ENCODE results near the gene ARHGAP19.

The ARHGAP19 gene

DNA sequence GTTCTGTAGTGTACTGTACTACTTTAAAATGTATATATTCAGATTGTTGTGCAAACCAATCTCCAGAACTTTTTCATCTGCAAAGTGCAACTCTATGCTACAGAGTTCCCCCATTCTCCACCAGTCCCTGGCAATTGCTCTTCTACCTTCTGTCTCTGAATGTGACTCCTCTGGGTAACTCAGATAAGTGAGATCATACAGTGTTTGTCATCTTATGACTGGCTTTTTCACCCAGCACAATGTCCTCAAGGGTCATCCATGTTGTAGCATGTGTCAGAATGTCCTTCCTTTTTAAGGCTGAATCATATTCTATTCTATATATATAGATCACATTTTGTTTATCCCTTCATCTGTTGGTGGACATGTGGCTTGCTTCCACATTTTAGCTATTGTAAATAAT, 117.5 kb downstream of the ARHGAP19 start:
- no peak for TF ChIP-seq FOXP2 (optimal IDR thresholded peaks at IDR 0.05; ENCODE audit: control extremely low read depth, extremely low read length, insufficient read depth)
- Histone ChIP-seq H3K27ac (no peak overlapping the region), H3K36me3 (ENCODE audit: insufficient read depth, low read length) (no peaks in the 10 kb centered on the region), H3K4me3 (no peak overlapping the region), H3K9ac (ENCODE audit: insufficient read length) (no peak overlapping the region), H3K9me3 (ENCODE audit: low read depth, low read length) (no peaks in the 10 kb centered on the region)
- no peak for DNase-seq (ENCODE audit: low read depth, low spot score)

DNA sequence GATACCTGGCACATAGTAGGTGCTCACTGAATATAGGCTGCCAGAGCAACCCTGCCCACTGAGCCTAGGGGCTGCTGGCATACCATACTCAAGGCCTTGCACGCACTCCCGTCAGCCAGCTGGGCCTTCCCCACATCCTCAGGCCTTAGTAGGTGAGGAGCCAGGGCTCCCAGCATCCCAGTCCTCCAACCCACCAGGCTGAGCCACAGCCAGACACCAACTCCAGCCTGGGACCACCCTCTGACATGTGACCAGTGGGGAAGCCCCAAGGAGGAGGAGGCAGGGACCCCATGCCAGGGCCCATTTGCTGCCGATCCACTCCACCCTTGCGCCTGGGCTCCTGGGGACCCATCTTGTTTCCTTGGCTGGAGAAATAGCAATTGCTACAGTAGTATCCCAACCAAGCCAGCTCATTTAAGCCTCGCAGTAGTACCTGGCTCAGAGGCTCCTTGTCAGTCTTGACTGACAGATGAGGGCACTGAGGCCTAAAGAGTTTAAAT, 118.1 kb downstream of the ARHGAP19 start:
- Histone ChIP-seq H3K36me3 (ENCODE audit: insufficient read depth, low read length) (no peaks in the 10 kb centered on the region), H3K4me3 (no peak overlapping the region)
- TF ChIP-seq FOXP2 (optimal IDR thresholded peaks at IDR 0.05; ENCODE audit: control extremely low read depth, extremely low read length, insufficient read depth) = no peak
- no peak for TF ChIP-seq EZH2 (IDR thresholded peaks at IDR 0.05)
- TF ChIP-seq POLR2AphosphoS5 (IDR thresholded peaks at IDR 0.05; ENCODE audit: borderline replicate concordance, low read depth, low read length) = no peak

DNA sequence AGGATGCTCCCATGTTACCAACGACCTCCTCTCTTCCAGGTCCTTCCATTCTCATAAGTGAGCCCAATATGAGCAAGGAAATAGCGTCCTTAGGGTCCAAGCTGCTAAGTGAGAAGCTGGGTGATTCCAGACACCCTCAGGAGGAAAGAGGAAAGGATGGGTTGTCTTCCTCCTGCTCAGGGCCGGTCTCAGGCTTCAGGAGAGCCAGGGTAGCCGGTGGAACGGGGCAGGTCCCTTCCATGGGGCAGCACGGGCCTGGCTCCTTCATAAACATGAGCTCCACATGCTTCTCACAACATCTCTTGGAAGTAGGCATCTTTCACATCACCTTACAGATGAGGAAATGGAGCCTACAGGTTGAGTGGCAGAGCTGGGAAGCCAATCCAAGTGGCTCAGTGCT, 119.4 kb downstream of the ARHGAP19 start:
- no peak overlapping the region for H3K27ac ChIP-seq
- TF ChIP-seq POLR2AphosphoS5 (IDR thresholded peaks at IDR 0.05; ENCODE audit: borderline replicate concordance, low read depth, low read length) = no peak
- TF ChIP-seq EZH2 (IDR thresholded peaks at IDR 0.05) = no peak
- TF ChIP-seq FOXP2 (optimal IDR thresholded peaks at IDR 0.05; ENCODE audit: control extremely low read depth, extremely low read length, insufficient read depth) = no peak

More for the DNA sequence above, 118.1 kb downstream of the ARHGAP19 start:
- Histone ChIP-seq H3K9me3 (ENCODE audit: low read depth, low read length) (no peaks in the 10 kb centered on the region), H3K9ac (ENCODE audit: insufficient read length) (no peak overlapping the region), H3K27ac (no peak overlapping the region)
- no peak for DNase-seq (ENCODE audit: low read depth, low spot score)

More for the DNA sequence above, 119.4 kb downstream of the ARHGAP19 start:
- no peaks in the 10 kb centered on the region for H3K36me3 ChIP-seq (ENCODE audit: insufficient read depth, low read length)
- H3K4me3 ChIP-seq = no peak overlapping the region
- no peak for DNase-seq (ENCODE audit: low read depth, low spot score)
- H3K9ac ChIP-seq (ENCODE audit: insufficient read length) = no peak overlapping the region
- no peaks in the 10 kb centered on the region for H3K9me3 ChIP-seq (ENCODE audit: low read depth, low read length)
